ENCODE data around the gene POLR2L.

POLR2L gene

GRCh38 chr11:801097-801780 lies 41.1 kb downstream of the POLR2L start:
- Histone ChIP-seq H3K36me3 (ENCODE audit: control insufficient read depth, insufficient read depth, low read length) (peaks cover 10% of the 10 kb centered on the region), H3K4me3 (replicated peaks; ENCODE audit: low read depth, low read length) (no peak overlapping the region), H3K27me3 (replicated peaks; ENCODE audit: control insufficient read depth, insufficient read depth, low read length) (no peaks in the 10 kb centered on the region)
- no peak for DNase-seq (ENCODE audit: extremely low read depth, insufficient read length)
- no peak for TF ChIP-seq CTCF (IDR thresholded peaks at IDR 0.05; ENCODE audit: insufficient read depth, low read length, poor library complexity, severe bottlenecking)

GRCh38 chr11:800473-800872 lies 41.9 kb downstream of the POLR2L start:
- no peak for TF ChIP-seq CTCF (IDR thresholded peaks at IDR 0.05; ENCODE audit: insufficient read depth, low read length, poor library complexity, severe bottlenecking)
- Histone ChIP-seq H3K27me3 (replicated peaks; ENCODE audit: control insufficient read depth, insufficient read depth, low read length) (no peaks in the 10 kb centered on the region), H3K36me3 (ENCODE audit: control insufficient read depth, insufficient read depth, low read length) (peaks cover 10% of the 10 kb centered on the region), H3K4me3 (replicated peaks; ENCODE audit: low read depth, low read length) (no peak overlapping the region)
- DNase-seq (ENCODE audit: extremely low read depth, insufficient read length), result no peak

- DNase-seq (ENCODE audit: extremely low read depth, insufficient read length), result no peak
- Histone ChIP-seq H3K27me3 (replicated peaks; ENCODE audit: control insufficient read depth, insufficient read depth, low read length) (no peaks in the 10 kb centered on the region), H3K4me3 (replicated peaks; ENCODE audit: low read depth, low read length) (no peak overlapping the region), H3K36me3 (ENCODE audit: control insufficient read depth, insufficient read depth, low read length) (peaks cover 10% of the 10 kb centered on the region)
- TF ChIP-seq CTCF (IDR thresholded peaks at IDR 0.05; ENCODE audit: insufficient read depth, low read length, poor library complexity, severe bottlenecking), result no peak
Observed at GRCh38 chr11:799641-800316, 42.5 kb downstream of the POLR2L start.

GRCh38 chr11:798093-798713 lies 44.1 kb downstream of the POLR2L start, which contains the start of gene SLC25A22:
SLC25A22 (minus strand) TSS chr11:798281; CDS start chr11:795006, 3,275 bp downstream.
- peak within 1 kb of the TSS; percentile 91 for H3K4me3 ChIP-seq (replicated peaks; ENCODE audit: low read depth, low read length)
- no peaks in the 10 kb centered on the region for H3K27me3 ChIP-seq (replicated peaks; ENCODE audit: control insufficient read depth, insufficient read depth, low read length)
- H3K36me3 ChIP-seq (ENCODE audit: control insufficient read depth, insufficient read depth, low read length), result peaks cover 22% of the 10 kb centered on the region
- DNase-seq (ENCODE audit: extremely low read depth, insufficient read length), result peak; percentile 89
- peak; percentile 47 for TF ChIP-seq CTCF (IDR thresholded peaks at IDR 0.05; ENCODE audit: insufficient read depth, low read length, poor library complexity, severe bottlenecking)

- Histone ChIP-seq H3K27me3 (replicated peaks; ENCODE audit: control insufficient read depth, insufficient read depth, low read length) (no peaks in the 10 kb centered on the region), H3K4me3 (replicated peaks; ENCODE audit: low read depth, low read length) (peak overlapping the region; percentile 91), H3K36me3 (ENCODE audit: control insufficient read depth, insufficient read depth, low read length) (peaks cover 21% of the 10 kb centered on the region)
- TF ChIP-seq CTCF (IDR thresholded peaks at IDR 0.05; ENCODE audit: insufficient read depth, low read length, poor library complexity, severe bottlenecking), result no peak
- peak; percentile 87 for DNase-seq (ENCODE audit: extremely low read depth, insufficient read length)
Observed at GRCh38 chr11:797296-798092, 44.8 kb downstream of the POLR2L start.

Measured in GM06990 (cell line).